NCI-H1694 (cell line): Measurements from ENCODE around the gene CDH19.

Experiments
- DNase-seq: peaks from one replicate; lab custom pipeline; 2025; lab: John Stamatoyannopoulos, UW

The CDH19 gene, protein sequence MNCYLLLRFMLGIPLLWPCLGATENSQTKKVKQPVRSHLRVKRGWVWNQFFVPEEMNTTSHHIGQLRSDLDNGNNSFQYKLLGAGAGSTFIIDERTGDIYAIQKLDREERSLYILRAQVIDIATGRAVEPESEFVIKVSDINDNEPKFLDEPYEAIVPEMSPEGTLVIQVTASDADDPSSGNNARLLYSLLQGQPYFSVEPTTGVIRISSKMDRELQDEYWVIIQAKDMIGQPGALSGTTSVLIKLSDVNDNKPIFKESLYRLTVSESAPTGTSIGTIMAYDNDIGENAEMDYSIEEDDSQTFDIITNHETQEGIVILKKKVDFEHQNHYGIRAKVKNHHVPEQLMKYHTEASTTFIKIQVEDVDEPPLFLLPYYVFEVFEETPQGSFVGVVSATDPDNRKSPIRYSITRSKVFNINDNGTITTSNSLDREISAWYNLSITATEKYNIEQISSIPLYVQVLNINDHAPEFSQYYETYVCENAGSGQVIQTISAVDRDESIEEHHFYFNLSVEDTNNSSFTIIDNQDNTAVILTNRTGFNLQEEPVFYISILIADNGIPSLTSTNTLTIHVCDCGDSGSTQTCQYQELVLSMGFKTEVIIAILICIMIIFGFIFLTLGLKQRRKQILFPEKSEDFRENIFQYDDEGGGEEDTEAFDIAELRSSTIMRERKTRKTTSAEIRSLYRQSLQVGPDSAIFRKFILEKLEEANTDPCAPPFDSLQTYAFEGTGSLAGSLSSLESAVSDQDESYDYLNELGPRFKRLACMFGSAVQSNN

DNA sequence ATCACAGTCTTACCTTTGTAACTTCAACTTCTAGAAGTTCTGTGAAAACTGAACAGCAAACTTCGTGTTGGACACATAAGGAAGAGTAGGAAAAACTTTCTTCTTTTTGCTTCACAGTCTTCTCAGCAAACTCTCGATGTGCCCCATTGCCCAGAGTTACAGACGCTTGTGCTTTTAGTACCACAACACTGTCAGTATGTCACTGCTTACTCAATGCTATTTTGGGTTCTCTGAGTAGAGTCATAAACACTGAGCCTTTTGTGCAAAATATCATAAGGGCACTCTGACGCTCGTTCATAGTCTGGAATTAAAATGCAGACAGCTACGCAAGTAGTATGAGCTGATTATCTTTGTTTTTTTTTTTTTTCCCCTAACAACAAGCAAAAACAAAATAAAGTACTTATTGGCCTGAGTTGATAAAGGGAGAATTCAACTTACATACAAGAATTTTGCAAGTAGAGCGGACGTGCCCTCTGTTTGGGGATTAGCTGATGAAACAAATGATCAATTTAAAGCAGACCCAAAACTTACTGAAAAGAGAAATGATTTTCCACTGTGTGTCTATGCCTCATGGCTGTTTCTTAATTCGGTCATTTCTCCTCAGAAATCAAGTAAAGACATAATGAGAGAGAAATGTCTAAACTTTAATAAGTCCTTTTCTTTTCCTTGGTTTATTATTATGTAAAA, at the start of gene CDH19:
CDH19 (minus strand) TSS at position 150 of the 687 bp plus-strand sequence. CDS start 31,886 bp downstream, outside the sequence.
- DNase-seq, result no peak

- no peak for DNase-seq
These were observed 43.8 kb upstream of the CDH19 start for GRCh38 chr18:66647671-66648070.

GRCh38 chr18:66646609-66647008, 42.7 kb upstream of the CDH19 start:
- no peak for DNase-seq

DNA sequence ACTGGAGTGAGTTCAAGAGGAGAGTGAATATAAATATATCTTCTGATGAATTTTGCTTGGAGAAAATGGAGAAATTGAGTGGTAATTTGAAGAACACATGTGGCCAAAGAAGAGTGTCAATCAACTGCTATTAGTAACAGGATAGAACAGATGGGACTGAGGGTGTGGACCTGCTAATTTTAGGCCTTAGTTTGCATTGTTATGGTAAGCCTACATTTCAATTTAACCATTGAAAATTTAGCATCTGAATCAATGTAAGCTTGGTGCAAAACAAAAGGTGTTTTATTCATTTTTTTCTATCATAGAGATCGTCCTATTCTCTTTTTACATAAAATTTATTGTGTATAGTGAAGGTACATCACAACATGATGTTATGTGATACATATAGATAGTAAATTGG, 42.1 kb upstream of the CDH19 start:
- no peak for DNase-seq

- no peak for DNase-seq
These were observed 37.2 kb upstream of the CDH19 start for GRCh38 chr18:66641056-66641455.

- no peak for DNase-seq
These were observed 36.5 kb upstream of the CDH19 start for GRCh38 chr18:66640431-66640830.

GRCh38 chr18:66638856-66639629, 35.2 kb upstream of the CDH19 start:
- DNase-seq, result no peak

GRCh38 chr18:66635342-66635741, 31.5 kb upstream of the CDH19 start:
- no peak for DNase-seq

- no peak for DNase-seq
These were observed 28.9 kb upstream of the CDH19 start for GRCh38 chr18:66632756-66633155.

- DNase-seq, result no peak
These were observed 26.9 kb upstream of the CDH19 start for GRCh38 chr18:66630831-66631230.

DNA sequence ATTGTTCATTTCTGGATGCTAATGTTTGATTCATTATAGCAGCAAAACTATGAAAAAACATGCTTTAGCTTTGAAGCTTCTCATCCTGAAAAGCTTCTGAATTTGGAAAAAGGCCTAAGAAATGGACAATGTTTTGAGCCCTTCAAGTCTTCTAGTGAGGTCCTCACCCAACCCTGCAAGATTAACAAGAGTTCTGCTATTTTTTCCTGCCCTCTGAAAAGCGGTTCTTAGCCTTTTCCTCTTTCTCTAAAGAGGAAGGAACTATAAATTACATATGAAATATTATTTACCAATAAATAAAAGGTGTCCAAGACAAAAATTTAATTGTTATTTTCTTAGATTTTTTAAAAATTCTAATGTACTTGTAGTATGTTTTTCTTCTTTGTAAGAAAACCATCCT, 19.9 kb upstream of the CDH19 start:
- no peak for DNase-seq

GRCh38 chr18:66621816-66622576, 18.1 kb upstream of the CDH19 start:
- DNase-seq, result no peak

DNA sequence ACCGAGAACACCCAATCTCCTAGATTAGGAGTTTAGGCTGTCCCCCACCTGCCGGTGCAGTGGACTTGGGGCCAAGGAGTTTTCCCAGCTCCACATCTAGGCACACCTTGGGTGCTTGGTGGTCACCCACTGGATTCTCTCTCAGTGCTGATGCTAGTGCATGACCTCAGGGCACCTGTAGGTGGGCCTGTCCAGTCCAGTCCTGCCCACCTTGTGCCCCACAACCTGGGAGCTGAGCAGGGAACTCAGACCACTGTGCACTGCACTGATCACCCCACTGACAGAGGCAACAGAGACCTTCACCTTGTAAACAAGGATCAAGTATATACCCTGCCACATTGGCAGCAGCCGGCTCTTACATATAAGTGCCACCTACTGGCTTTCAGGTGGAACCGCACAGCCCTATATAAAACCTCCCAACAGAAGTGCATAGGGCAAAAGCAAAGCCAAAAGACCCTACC, 12.7 kb upstream of the CDH19 start:
- no peak for DNase-seq

GRCh38 chr18:66615176-66615575, 11.3 kb upstream of the CDH19 start:
- DNase-seq, result no peak

DNA sequence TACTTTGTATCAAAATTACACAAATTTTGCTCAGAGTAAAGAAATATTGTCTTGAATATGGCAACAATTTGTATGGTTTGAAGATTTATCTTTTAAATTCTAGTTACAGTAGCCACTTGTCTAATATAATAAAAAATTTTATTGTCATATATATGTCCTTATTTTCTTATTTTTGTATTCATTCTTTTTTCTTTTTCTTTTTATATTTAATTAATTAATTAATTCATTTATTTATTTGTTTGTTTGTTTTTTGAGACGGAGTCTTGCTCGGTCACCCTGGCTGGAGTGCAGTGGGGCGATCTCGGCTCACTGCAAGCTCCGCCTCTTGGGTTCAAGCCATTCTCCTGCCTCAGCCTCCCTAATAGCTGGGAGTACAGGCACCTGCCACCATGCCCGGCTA, 3.7 kb upstream of the CDH19 start:
- no peak for DNase-seq

DNA sequence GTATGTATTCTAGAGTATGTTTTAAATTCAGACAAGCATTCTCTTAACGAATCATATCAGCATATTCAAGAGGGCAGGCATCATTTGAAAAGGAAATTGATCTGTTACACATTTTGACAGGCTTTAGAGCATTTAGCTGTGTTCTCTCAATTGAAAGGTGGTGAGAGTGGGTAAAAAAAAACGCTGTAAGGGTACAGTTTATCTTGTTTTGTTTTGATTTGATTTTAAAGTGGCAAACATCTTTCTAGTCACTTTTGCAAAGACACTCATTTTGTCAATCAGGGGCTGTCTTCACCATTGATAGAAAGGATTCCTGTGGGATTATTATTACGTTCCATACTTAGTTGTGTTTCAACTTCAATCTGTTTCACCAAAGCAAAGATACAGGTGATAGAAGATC, 2.2 kb downstream of the CDH19 start:
- no peak for DNase-seq

GRCh38 chr18:66599190-66599589, 4.7 kb downstream of the CDH19 start:
- DNase-seq, result no peak

- DNase-seq, result no peak
These were observed 16.5 kb downstream of the CDH19 start for GRCh38 chr18:66587430-66587829.

DNA sequence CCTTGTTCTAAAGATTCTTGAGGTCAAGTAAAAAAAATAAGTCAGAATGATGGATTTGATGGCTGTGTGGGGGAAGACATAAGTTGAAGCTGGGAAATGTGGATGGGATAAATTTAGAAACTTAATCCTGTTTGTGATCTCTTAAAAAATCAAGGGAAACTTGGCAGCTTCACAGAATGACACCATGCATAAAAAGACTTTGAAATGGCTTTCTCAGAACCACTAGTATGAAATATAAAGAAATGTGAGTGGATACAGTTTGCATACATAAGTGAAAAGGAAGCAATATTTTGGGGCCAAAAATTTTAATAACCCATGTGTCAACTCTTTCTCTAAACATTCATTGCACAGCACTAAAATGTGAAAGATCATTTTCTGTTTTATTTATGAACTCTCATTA, 21.7 kb downstream of the CDH19 start:
- DNase-seq, result no peak

GRCh38 chr18:66575263-66575662, 28.6 kb downstream of the CDH19 start:
- no peak for DNase-seq

GRCh38 chr18:66571845-66572244, 32.0 kb downstream of the CDH19 start:
- DNase-seq, result no peak
